Activated naive CD4-positive, alpha-beta T cell treated with anti-CD3 and anti-CD28 coated beads, Interleukin-2, amount 50 U/mL, for 72 hours (primary cell): ENCODE data around the gene CCDC196. TPM values are rescaled to one million over a fixed set of nuclear protein-coding genes. Genes with fewer than 3 reads are reported as not detected.
A peak's percentile ranks its signal among the peaks of the same experiment; 100 is the strongest.

ENCODE experiments used
- ATAC-seq, 2 donors: fragments of 150-1000 bp; cut with Tn5 transposase; 2 replicates each; pipeline ENCODE4 v1.10.0; 2021; ENCODE audit warnings: mild to moderate bottlenecking in 2 of 2, moderate library complexity in 2 of 2
- DNase-seq, 2 donors: peaks; one replicate each; pipeline ENCODE4 v3.0.0; 2021 to 2022; ENCODE audit warnings: low spot score in 2 of 2
- H3K27ac Mint-ChIP-seq, 2 donors: one replicate each; pipeline ENCODE4 v1.8.0; 2022; ENCODE audit warnings: mild to moderate bottlenecking in 2 of 2, mixed read lengths in 2 of 2
- H3K36me3 Mint-ChIP-seq, 2 donors: one replicate each; pipeline ENCODE4 v1.8.0; 2022; ENCODE audit warnings: mixed read lengths in 2 of 2
- H3K9me3 Mint-ChIP-seq, 2 donors: one replicate each; pipeline ENCODE4 v1.8.0; 2022; ENCODE audit warnings: mixed read lengths in 2 of 2
- total RNA-seq, 2 donors: library from RNA; stranded (reverse); gene quantifications; one replicate each; pipeline ENCODE4 v1.2.3, GENCODE V29; 2022

The CCDC196 gene, protein sequence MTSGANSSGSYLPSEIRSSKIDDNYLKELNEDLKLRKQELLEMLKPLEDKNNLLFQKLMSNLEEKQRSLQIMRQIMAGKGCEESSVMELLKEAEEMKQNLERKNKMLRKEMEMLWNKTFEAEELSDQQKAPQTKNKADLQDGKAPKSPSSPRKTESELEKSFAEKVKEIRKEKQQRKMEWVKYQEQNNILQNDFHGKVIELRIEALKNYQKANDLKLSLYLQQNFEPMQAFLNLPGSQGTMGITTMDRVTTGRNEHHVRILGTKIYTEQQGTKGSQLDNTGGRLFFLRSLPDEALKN
- total RNA-seq = not detected

DNA sequence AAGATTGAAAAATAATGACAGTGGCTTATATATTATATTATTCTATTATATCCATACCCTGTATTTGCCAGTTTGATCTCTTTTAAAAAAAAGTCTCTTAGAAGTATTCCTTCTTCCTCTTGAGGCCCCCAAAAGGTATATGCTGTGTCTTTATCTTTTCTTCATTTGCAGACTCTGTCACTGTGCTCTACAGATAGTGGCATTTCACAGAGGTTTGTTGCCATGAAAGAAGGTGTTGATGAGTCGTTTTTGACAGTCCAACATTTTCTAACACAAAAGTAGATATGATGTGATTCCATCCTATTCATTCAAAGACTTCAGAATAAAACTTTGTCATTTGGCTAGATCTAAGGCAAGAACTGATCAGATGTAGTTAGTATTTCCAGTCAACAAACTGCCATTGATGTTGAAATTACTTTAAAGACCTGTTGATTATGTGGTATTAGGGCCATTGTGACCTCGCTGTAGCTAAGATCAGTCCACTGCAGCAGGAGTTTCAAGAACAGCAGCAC, at the start of gene CCDC196:
Gene CCDC196 (plus strand): TSS at position 462 of the 512 bp plus-strand sequence. CDS start 132 bp downstream, outside the sequence.
- Mint-ChIP-seq H3K36me3 (no peaks in the 10 kb centered on the region), H3K27ac (no peak within 1 kb of the TSS), H3K9me3 (no peaks in the 10 kb centered on the region)
- ATAC-seq (peak in 1 of 2 donors; percentile 38), DNase-seq (no peak)

DNA sequence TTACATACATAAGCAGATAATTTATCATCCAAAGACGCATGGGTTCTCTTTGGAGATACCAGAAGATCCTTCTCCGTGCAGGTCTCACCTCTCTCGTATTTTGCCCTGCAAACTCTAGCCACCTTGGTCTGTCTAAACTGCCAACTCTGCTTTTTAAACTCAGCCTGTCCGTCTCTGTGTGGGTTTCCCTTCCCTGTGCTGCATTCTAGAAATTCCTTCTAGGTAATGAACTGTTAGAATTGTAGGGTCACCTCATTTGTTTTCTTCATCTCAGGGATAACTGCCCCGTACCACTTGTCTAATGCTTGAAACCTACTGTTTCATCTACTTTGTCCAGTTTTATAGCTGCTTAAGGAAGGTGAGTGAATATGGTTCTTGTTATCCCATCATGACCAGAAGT, 45.4 kb upstream of the CCDC196 start:
- Mint-ChIP-seq H3K27ac (no peak overlapping the region), H3K9me3 (peaks cover 13 to 21% of the 10 kb centered on the region in 2 donors), H3K36me3 (peaks cover 0 to 17% of the 10 kb centered on the region in 2 donors)
- ATAC-seq (no peak), DNase-seq (no peak)

DNA sequence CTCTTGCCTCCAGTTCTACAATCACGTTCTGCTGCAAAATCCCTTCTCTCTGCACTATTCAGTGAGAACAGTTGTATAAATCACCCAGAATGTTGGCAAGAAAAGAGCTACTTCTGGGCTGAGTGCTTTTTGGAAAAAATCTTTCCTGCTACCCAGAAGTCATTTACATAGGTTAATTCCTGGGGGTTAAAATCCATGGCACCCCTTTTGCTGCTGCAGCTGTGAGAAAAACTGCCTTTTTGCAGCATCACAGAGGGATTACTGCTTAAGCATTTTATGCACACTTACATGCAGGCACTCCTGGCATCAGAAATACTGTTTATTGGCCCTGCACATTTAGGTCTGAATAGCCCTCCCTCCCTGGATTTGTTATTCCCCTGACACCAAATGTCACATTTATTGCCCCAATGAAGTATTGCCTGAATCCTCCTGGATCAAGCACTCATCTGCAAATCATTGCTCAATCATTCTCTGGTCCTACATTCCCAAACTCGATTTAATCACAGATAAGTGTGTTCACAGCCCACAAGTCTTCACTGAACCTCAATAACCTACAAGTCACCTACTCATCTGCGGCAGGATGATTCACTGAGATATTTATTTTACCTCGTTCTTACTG, 43.1 kb upstream of the CCDC196 start:
- no peak for ATAC-seq

DNA sequence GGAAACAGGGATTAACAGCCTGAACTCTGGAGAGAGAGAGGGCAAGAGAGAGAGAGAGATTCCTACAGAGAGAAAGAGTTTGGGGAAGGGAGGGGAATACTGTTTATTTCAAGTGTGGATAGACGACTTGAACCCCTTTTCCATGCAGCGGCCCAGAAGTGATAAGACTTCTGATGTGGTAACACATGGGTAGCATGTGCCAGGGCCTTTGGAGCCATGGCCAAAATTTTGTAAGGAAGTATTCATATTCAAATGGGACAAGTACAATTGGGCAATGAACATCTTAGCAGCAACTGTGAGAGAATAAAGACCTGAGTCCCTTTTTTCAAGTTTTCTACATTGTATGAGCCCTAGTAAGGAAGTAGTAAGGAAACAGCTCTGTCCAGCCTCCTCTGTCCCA, 42.4 kb upstream of the CCDC196 start:
- Mint-ChIP-seq H3K36me3 (peaks cover 0 to 17% of the 10 kb centered on the region in 2 donors), H3K27ac (no peak overlapping the region), H3K9me3 (peaks cover 13 to 21% of the 10 kb centered on the region in 2 donors)
- ATAC-seq = no peak
- no peak for DNase-seq

More for the DNA sequence above, 43.1 kb upstream of the CCDC196 start:
- DNase-seq = no peak
- Mint-ChIP-seq H3K9me3 (peaks cover 13 to 21% of the 10 kb centered on the region in 2 donors), H3K36me3 (peaks cover 0 to 17% of the 10 kb centered on the region in 2 donors), H3K27ac (no peak overlapping the region)

DNA sequence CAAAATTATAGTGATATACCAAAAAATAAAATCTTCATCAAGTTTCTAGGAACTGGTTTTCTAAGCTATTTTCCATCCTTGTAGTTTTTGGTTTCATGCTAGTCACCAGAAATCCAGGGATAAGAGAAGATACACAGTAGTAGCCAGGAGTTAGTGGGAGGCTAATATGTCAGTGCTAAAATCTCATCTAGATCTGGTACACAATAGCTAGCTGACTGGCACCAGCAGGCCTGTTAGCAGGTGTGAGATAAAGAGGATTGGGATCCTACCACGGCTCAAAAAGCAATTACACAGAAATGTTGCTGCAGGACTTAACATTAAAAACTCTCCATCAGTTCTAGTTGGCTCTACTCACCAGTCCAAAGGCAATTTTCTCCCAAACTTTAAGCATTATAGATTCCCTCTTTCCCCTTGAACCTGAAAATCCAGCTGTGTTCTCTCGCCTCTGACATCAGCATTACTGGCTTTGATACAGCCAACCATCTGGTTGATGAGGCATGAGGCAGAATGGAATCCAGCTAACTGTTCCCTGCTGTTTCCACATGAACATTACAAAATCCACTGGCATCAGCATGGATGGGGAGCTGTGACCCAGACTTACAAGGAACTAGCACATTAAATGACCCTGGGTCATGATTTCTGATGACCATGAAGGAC, 41.8 kb upstream of the CCDC196 start:
- peaks cover 13 to 17% of the 10 kb centered on the region in 2 donors for H3K9me3 Mint-ChIP-seq
- DNase-seq (no peak), ATAC-seq (no peak)
- H3K36me3 Mint-ChIP-seq = peaks cover 0 to 17% of the 10 kb centered on the region in 2 donors
- no peak overlapping the region for H3K27ac Mint-ChIP-seq

DNA sequence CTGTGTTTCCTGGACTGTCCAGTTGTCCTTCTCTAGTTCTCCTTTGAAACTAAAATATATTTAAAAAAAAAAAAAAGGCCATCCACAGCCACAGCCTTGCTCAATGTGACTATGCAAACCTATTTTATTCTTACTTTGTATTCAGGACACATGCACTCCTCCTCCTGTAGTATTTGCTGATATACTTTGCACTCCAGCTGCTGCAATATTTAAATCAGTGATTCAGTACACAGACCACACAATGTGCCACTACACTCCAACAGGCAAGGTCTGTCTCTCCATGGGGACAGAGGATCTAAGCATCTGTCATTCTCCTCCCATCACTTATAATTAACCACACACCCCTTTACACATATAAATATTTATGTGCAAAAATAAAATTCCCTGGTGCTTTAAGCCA, 40.2 kb upstream of the CCDC196 start:
- H3K9me3 Mint-ChIP-seq = peaks cover under 1 to 1% of the 10 kb centered on the region in 2 donors
- no peak for ATAC-seq
- peak overlapping the region in 1 of 2 donors; percentile 33 for H3K27ac Mint-ChIP-seq
- H3K36me3 Mint-ChIP-seq = peaks cover 0 to 3% of the 10 kb centered on the region in 2 donors
- DNase-seq = no peak

DNA sequence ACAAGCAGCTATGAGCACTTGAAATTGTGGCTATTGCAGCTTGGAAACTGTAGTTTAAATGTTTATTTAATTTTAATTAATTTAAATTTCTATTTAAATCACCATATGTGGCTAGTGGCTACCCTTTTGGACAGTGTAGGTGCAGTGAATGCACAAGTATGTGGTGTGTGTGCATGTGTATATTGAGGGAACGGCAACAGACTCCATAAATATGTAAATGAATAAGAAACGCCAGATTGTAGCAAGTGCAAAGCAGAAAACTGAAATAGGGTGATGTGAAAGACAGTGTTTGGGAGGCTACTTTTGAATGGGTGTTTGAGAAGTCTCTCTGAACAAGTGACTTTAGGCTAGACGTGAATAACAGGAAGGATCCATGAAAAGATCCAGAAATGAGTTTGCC, 32.7 kb upstream of the CCDC196 start:
- peaks cover 0 to 6% of the 10 kb centered on the region in 2 donors for H3K36me3 Mint-ChIP-seq

DNA sequence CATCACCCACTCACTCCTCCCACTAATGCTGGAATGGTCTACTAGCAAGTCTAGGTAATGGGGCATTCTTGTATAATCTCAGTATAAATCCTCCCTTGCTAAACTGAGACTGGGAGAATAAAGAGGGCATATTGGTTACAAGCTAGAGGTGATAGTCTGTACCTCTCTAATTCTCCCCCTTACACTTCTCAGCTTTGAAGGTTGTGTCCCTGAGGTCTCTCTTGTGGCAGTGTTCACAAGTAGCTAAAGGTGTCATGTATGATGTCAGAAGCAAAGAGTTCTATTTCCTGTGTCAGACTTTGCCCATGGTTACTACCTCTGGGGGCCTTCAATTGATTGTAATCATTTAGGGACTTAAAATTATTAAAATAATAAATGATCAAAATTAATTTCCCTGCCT, 26.6 kb upstream of the CCDC196 start:
- DNase-seq = no peak
- no peak for ATAC-seq
- Mint-ChIP-seq H3K9me3 (peaks cover 0 to 10% of the 10 kb centered on the region in 2 donors), H3K36me3 (peaks cover 0 to 6% of the 10 kb centered on the region in 2 donors), H3K27ac (no peak overlapping the region)

More for the DNA sequence above, 32.7 kb upstream of the CCDC196 start:
- ATAC-seq (no peak), DNase-seq (no peak)
- H3K27ac Mint-ChIP-seq = no peak overlapping the region
- peaks cover 0 to 7% of the 10 kb centered on the region in 2 donors for H3K9me3 Mint-ChIP-seq

DNA sequence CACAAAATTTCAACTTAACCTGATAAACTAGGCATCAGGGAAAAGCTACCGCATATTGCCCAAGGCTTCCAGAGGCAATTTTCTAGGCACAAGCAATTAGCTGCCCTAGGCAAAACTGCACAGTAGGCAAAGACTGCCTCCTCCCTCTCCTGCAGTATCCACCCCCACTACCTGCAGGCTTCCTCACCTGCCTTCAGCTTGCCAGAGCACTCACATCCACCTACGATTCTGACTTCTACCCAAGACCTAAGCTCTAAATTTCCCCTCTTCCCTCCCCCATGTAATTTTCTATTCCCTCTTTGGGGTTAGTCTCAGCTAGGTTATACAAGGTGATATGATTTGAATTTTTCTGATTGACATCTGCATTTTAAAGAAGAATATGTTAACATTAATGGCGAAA, 21.9 kb upstream of the CCDC196 start:
- Mint-ChIP-seq H3K9me3 (peaks cover 0 to 6% of the 10 kb centered on the region in 2 donors), H3K36me3 (no peaks in the 10 kb centered on the region), H3K27ac (no peak overlapping the region)
- no peak for DNase-seq
- ATAC-seq = no peak

DNA sequence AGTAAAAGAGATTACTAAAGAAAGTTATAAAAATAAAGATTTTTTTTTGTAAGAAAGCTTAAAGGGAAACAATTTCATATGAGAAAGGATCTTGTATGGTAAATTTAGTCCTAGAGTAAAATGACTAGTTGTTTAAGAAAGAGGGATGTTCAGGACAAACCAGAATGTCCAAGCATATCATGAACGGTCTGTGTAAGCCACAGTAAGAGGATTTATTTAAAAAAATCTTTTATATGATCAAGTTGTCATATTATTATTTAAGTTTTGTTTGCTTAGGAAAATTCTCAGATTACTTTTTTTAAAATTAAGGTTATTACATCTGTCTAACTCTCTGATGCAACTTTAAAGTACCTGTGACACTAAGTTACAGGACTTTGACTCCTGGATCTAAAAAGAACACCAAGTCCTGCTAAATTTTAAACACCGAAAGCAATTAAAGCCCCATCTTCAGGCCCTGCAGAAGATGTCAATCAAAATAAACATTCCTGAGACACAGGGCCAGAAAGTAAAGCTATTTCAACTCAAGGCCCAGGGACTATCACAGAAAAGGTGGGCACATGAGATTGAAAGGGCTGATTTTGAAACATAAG, 17.3 kb upstream of the CCDC196 start:
- no peak for ATAC-seq
- peaks cover 11 to 12% of the 10 kb centered on the region in 2 donors for H3K36me3 Mint-ChIP-seq

DNA sequence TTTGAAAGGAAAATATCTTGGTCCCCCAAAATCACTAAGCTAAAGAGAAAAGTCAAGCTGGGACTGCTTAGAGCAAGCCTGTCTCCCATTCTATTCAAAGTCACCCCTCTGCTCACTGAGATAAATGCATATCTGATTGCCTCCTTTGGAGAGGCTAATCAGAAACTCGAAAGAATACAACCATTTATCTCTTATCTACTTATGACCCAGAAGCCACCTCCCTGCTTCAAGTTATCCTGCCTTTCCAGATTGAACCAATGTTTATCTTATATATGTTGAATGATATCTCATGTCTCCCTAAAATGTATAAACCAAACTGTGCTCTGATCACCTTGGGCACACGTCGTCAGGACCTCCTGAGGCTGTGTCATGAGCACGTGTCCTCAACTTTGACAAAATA, 14.6 kb upstream of the CCDC196 start:
- H3K36me3 Mint-ChIP-seq = peaks cover 11 to 12% of the 10 kb centered on the region in 2 donors
- ATAC-seq (no peak), DNase-seq (no peak)
- peaks cover 9 to 18% of the 10 kb centered on the region in 2 donors for H3K9me3 Mint-ChIP-seq
- no peak overlapping the region for H3K27ac Mint-ChIP-seq

More for the DNA sequence above, 17.3 kb upstream of the CCDC196 start:
- no peak for DNase-seq
- H3K27ac Mint-ChIP-seq = no peak overlapping the region
- peaks cover 9 to 24% of the 10 kb centered on the region in 2 donors for H3K9me3 Mint-ChIP-seq

DNA sequence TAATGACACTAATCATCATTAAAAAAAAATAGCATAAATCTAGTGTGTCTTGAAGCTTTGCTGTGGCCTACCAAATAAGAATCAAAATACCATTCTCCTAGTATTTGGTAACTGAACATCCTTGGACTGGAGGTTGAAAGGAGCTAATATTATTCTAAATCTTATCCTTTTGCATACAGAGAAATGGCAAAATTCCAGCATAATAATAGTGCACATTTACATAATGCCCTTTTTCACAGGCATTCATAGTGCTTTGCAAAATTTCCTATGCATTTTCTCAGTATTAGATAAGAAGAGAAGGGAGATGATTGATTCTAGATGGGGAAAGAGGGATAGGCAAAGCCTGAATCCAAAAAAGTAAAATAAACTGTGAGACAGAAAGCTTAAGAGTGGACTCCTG, 13.9 kb upstream of the CCDC196 start:
- no peak for ATAC-seq
- no peak overlapping the region for H3K27ac Mint-ChIP-seq
- DNase-seq = no peak

DNA sequence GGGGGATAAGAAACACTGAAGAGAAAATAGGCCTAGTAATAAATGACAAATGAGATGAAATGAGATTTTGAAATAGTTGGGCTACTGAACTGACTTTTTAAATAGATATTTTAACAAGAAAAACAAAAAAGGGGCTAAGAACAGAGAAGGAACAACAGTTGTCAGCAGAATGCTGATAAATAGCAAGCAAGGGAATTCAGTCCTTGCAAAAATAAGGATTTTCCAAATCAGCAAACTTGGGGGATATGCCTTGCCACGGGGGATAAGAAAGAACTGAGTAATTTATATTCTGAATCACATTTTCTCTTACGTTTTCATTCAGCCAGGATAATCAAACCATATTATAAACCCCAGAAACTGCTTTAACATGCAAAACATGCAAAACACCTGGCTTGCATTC, 12.9 kb upstream of the CCDC196 start:
- peaks cover 11 to 12% of the 10 kb centered on the region in 2 donors for H3K36me3 Mint-ChIP-seq

More for the DNA sequence above, 13.9 kb upstream of the CCDC196 start:
- H3K9me3 Mint-ChIP-seq = peaks cover 9 to 18% of the 10 kb centered on the region in 2 donors
- H3K36me3 Mint-ChIP-seq = peaks cover 11 to 12% of the 10 kb centered on the region in 2 donors

DNA sequence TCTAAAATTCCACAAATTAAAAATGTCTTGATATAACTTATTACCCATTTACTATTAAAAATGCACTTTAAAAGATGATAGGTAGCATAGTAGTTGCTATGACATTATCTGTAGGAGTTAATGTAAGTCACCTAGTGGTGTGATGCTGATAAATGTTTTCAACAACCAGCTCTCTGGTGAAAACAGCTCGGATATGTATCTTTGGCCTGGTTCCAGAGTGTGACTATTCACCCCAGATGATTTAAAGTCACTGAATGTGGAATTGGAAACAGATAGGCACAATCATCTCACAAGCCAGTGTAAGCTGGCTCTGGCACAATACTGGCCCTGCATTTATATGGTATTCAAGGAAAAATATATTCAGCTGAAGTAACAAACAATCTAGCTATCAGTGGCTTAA, 9.2 kb upstream of the CCDC196 start:
- H3K36me3 Mint-ChIP-seq = peaks cover 0 to 4% of the 10 kb centered on the region in 2 donors
- DNase-seq (no peak), ATAC-seq (no peak)
- H3K27ac Mint-ChIP-seq = no peak overlapping the region
- peaks cover 2 to 6% of the 10 kb centered on the region in 2 donors for H3K9me3 Mint-ChIP-seq

More for the DNA sequence above, 12.9 kb upstream of the CCDC196 start:
- DNase-seq = no peak
- H3K9me3 Mint-ChIP-seq = peaks cover 9 to 18% of the 10 kb centered on the region in 2 donors
- no peak for ATAC-seq
- no peak overlapping the region for H3K27ac Mint-ChIP-seq

DNA sequence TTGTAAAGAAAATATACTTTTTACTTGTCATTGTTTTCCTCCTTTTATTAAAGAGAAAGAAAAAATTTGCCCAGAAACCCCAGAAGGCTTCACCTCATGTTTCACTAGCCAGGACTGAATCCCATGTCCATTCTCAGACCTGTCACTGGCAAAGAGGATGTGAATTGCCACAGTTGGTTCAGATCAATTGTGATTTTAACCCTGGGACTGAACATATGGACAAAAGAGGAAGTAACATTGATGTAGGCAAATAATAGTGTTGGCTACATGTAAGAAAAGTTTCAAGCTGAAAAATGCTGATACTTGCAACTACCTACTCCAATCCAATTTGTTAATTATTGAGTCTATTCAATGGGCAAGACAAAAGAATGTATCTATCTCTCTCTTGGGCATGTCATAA, 8.6 kb upstream of the CCDC196 start:
- Mint-ChIP-seq H3K9me3 (no peaks in the 10 kb centered on the region), H3K36me3 (no peaks in the 10 kb centered on the region), H3K27ac (no peak overlapping the region)
- no peak for ATAC-seq
- no peak for DNase-seq

DNA sequence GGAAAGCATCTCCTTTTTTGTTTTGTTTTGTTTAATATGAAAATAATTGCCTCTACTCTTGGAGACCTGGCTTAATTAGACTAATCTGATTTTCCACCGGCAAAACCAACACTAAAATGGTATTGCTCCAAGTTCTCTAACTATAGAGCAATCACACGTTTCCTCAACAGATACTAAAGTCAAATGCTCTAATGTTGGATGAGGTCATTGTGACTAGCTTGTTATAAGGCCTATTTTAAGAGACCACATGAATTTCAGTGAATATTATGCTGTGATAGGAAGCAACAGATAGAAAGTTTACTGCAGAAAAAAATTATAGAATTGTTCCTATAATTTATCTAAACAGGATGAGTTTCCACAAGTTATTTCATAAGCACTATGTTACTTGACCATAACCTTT, 3.3 kb upstream of the CCDC196 start:
- no peak for ATAC-seq
- H3K9me3 Mint-ChIP-seq = no peaks in the 10 kb centered on the region
- H3K27ac Mint-ChIP-seq = no peak overlapping the region
- H3K36me3 Mint-ChIP-seq = no peaks in the 10 kb centered on the region
- no peak for DNase-seq

DNA sequence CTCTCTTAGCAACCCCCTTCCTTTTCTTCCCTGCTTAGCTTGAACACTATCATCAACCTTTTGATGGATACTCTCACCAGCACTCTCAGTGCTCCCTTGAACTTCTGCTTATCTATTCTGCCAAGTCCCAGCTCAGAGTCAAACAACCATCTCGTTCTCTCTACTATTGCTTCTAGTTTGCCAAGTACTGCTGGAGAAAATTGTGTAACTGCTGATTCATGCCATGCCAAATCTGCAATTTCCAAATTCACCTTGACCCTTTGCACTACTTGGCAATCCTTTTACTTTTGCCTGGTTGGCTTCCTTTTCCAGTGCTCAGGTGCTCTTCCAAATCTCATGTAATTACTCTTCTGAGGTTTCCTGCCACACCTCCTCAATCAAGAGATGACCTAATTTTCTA, 2.8 kb upstream of the CCDC196 start:
- ATAC-seq (no peak), DNase-seq (no peak)
- no peaks in the 10 kb centered on the region for H3K9me3 Mint-ChIP-seq
- H3K36me3 Mint-ChIP-seq = no peaks in the 10 kb centered on the region
- H3K27ac Mint-ChIP-seq = no peak overlapping the region
